Tibial artery (tissue), 4 donors: Measurements from ENCODE around the gene TIMP4.

Experiments used
- DNase-seq, 2 donors: peaks; one replicate each; pipeline ENCODE4 v3.0.0-alpha.2; 2019
- H3K27ac ChIP-seq, 2 donors: fragments of 200-600 bp; sonication (generic) in 1 of 2; 1 replicate in 1 of 2; 2 replicates in 1 of 2; pipeline ENCODE4 v1.5.1; 2018 to 2019; ENCODE audit warnings: mild to moderate bottlenecking in 1 of 2
- H3K27me3 ChIP-seq, 2 donors: fragments of 200-600 bp; sonication (generic) in 1 of 2; one replicate each; pipeline versions ENCODE4 v1.5.1 to v1.6.0; 2016 to 2019
- H3K36me3 ChIP-seq, 3 donors: fragments of 200-600 bp; sonication (generic) in 2 of 3; one replicate each; pipeline ENCODE4 v1.5.1; 2016 to 2019; ENCODE audit warnings: mild to moderate bottlenecking in 2 of 3
- H3K4me1 ChIP-seq, 4 donors: fragments of 200-600 bp; sonication (generic) in 2 of 4; 1 replicate in 3 of 4; 2 replicates in 1 of 4; pipeline ENCODE4 v1.5.1; 2016 to 2019
- H3K4me3 ChIP-seq, 2 donors: fragments of 200-600 bp; sonication (generic) in 1 of 2; 1 replicate in 1 of 2; 2 replicates in 1 of 2; pipeline ENCODE4 v1.5.1; 2018 to 2019; ENCODE audit warnings: mild to moderate bottlenecking in 2 of 2
- H3K9me3 ChIP-seq, 3 donors: fragments of 200-600 bp; sonication (generic) in 1 of 3; one replicate each; pipeline ENCODE4 v1.5.1; 2016 to 2019
- intact Hi-C: fragments of 100-400 bp; cut with DNase I; formaldehyde crosslinking; loops from one replicate; pipeline ENCODE4 v1.15.0; 2023; ENCODE audit warnings: low total_unique reads
- TF ChIP-seq, protein P1 (sequence below), 2 experiments: fragments of 200-600 bp in 1 of 2; fragments of 450-650 bp in 1 of 2; IDR thresholded peaks; one replicate each; pipeline ENCODE4 v1.5.1; 2017 to 2019; ENCODE audit warnings: antibody characterized with exemption in 2 of 2, mild to moderate bottlenecking in 1 of 2, moderate library complexity in 1 of 2

The TIMP4 gene

DNA sequence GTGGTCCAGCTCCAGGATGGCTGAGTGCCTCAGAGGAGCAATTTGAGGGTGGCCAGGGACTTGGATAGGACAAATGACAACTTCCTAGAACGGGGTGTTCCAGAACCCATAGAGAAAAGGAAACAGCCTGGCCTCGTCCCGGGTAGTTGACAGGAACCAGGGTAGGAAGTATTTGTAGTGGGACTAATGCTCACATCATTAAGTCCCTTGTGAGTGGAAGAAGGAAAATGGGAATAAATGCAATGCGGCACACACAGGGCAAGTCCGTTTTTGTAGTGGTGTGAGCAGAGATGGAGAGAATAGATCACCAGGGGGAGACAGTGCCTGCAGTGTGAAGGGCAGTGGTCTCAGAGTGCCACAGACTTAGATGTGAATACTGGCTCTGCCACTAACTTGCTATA lies 19.6 kb downstream of the TIMP4 start:
- Histone ChIP-seq H3K4me1 (peaks cover 0 to 47% (median 21%) of the 10 kb centered on the region in 4 donors), H3K4me3 (no peak overlapping the region), H3K36me3 (no peaks in the 10 kb centered on the region), H3K9me3 (no peaks in the 10 kb centered on the region), H3K27me3 (no peaks in the 10 kb centered on the region), H3K27ac (peak overlapping the region in 1 of 2 donors; percentile 7)
- DNase-seq = peak in 1 of 2 donors; percentile 48
- intact Hi-C loops = loop anchor here (1.0 to 10.0 kb wide), 2 partner anchors 35 to 586 kb away; no protein-coding TSS in a partner anchor
- TF ChIP-seq, protein P1, sequence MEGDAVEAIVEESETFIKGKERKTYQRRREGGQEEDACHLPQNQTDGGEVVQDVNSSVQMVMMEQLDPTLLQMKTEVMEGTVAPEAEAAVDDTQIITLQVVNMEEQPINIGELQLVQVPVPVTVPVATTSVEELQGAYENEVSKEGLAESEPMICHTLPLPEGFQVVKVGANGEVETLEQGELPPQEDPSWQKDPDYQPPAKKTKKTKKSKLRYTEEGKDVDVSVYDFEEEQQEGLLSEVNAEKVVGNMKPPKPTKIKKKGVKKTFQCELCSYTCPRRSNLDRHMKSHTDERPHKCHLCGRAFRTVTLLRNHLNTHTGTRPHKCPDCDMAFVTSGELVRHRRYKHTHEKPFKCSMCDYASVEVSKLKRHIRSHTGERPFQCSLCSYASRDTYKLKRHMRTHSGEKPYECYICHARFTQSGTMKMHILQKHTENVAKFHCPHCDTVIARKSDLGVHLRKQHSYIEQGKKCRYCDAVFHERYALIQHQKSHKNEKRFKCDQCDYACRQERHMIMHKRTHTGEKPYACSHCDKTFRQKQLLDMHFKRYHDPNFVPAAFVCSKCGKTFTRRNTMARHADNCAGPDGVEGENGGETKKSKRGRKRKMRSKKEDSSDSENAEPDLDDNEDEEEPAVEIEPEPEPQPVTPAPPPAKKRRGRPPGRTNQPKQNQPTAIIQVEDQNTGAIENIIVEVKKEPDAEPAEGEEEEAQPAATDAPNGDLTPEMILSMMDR (IDR thresholded peaks at IDR 0.05) = peak; percentile 81 to 83

DNA sequence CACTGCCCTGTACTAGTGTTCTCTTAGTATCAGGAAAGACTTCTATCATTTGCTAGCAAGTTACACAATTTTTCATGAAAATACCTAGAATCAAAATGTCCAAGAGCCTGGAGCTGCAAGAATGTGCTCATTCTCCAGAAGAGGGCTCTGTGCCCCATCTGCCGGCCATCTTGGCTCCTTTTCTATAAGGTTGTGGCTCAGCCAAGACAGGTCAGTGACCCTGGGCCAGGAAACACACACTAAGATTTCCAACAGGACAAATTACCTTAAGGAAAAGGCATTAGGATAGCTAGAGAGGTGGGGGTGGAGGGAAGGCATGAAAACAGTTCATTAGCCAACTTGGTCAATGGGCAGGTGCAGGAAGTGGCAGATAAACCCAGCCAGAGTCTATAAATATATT lies 20.7 kb downstream of the TIMP4 start:
- peaks cover 0 to 37% (median 12%) of the 10 kb centered on the region in 4 donors for H3K4me1 ChIP-seq
- no peak overlapping the region for H3K4me3 ChIP-seq
- H3K27me3 ChIP-seq = no peaks in the 10 kb centered on the region
- peak in 1 of 2 donors; percentile 27 for DNase-seq
- no peaks in the 10 kb centered on the region for H3K9me3 ChIP-seq
- intact Hi-C loops = loop anchor here (10.0 kb wide), 1 partner anchor 587 kb away; no protein-coding TSS in a partner anchor
- H3K36me3 ChIP-seq = no peaks in the 10 kb centered on the region
- no peak overlapping the region for H3K27ac ChIP-seq
- TF ChIP-seq, protein P1 (IDR thresholded peaks at IDR 0.05) = peak; percentile 18 to 28

DNA sequence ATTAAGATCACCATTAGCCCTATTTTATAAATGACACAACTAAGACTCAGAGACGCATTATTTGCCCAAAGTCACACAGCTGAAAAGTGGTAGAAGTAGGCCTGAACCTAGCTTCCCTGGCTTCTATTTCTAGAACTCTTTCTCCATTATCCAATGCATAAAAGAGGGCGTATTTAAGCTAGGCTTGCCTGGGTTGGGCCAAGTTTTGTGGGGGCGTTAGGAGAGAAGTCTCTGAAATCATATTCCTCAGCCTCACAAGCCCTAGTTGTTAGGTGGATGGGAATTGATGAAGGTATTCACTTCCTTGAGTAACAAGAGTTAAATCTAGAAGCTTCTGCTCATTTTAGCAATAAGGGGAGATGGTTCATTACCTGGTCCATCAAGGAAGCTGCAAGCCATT lies 22.3 kb downstream of the TIMP4 start:
- TF ChIP-seq, protein P1 (IDR thresholded peaks at IDR 0.05) = no peak
- Histone ChIP-seq H3K4me3 (no peak overlapping the region), H3K9me3 (no peaks in the 10 kb centered on the region), H3K4me1 (peaks cover 0 to 20% (median 2%) of the 10 kb centered on the region in 4 donors), H3K27me3 (no peaks in the 10 kb centered on the region), H3K36me3 (no peaks in the 10 kb centered on the region), H3K27ac (no peak overlapping the region)
- intact Hi-C loops = loop anchor here (10.0 kb wide), 1 partner anchor 588 kb away; no protein-coding TSS in a partner anchor
- DNase-seq = no peak

DNA sequence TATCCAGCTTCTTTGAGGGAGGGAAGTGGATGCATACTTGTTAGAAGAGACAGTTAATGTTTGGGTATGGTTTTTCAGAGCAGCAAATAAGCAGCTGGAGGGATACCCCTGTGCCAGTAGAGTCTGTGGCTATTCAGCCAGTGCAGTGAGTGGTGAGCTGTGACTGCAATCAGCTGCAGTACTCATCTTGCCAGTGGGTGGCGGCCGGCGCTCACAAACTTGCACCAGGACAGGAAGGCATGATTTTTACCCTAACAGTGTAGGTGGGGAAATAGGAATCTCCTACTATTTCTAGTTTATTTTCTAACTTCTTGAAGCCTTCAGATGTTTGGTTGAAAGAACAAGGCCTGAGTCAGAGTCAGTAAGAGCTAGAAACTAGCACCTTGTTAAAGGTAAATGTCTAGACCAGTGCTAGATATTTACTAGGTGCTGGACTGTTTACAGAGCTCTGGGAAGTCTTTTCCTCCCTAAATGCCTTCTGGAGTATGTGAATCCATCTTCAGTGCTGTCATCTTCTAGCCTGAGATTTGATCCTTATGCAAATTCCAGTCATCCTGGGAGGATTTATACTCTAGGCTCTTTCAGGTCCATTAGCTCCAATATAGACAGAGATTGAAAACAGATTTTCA lies 23.6 kb downstream of the TIMP4 start:
- DNase-seq = peak; percentile 76 to 82
- no peak overlapping the region for H3K27ac ChIP-seq
- H3K4me1 ChIP-seq = peaks cover 0 to 19% (median 2%) of the 10 kb centered on the region in 4 donors
- peaks cover 0 to 4% of the 10 kb centered on the region in 2 donors for H3K27me3 ChIP-seq
- H3K36me3 ChIP-seq = no peaks in the 10 kb centered on the region
- TF ChIP-seq, protein P1 (IDR thresholded peaks at IDR 0.05) = peak; percentile 86 to 92
- intact Hi-C loops = loop anchor here (2.0 to 10.0 kb wide), 2 partner anchors 346 to 590 kb away; no protein-coding TSS in a partner anchor
- no peak overlapping the region for H3K4me3 ChIP-seq
- H3K9me3 ChIP-seq = no peaks in the 10 kb centered on the region

DNA sequence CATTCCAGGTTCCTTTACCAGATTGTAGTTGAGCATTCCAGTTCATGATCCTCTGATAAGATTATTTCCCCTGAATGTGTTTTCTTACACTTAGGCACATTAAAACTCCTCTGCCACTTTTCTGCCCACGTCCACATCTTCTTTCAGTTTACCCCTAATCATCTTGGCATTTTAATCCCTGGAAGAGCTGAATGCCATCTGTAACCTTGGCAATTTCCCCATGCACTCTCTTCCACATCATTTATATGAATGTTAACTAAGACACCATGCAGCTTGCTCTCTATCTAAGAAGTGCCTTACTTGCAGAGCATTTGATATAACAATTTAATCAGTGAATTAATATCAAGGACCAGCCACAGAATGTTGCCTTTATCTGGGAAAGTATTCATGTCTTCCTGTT lies 25.8 kb downstream of the TIMP4 start:
- no peak for DNase-seq
- no peak overlapping the region for H3K4me3 ChIP-seq
- peaks cover 0 to 4% of the 10 kb centered on the region in 2 donors for H3K27me3 ChIP-seq
- no peaks in the 10 kb centered on the region for H3K36me3 ChIP-seq
- intact Hi-C loops = loop anchor here (10.0 kb wide), 1 partner anchor 592 kb away; no protein-coding TSS in a partner anchor
- H3K9me3 ChIP-seq = no peaks in the 10 kb centered on the region
- peaks cover 0 to 3% (median under 1%) of the 10 kb centered on the region in 4 donors for H3K4me1 ChIP-seq
- TF ChIP-seq, protein P1 (IDR thresholded peaks at IDR 0.05) = no peak
- H3K27ac ChIP-seq = no peak overlapping the region
